HG03108 (cell line): ENCODE measurements around the gene ZFP3.
"Not testable (repeated sequence)": the region's sequence is repeated elsewhere in the genome, so short reads cannot be mapped to it uniquely, and the experiment has no call there.

Experiments
- ATAC-seq: cut with Tn5 transposase; IDR thresholded peaks from one replicate; pipeline ENCODE4 v1.9.1; 2021; ENCODE audit warnings: moderate library complexity; ENCODE audit not compliant: unreplicated experiment

The ZFP3 gene

GRCh38 chr17:5123343-5124124 lies 45.3 kb downstream of the ZFP3 start:
- ATAC-seq, result no peak

GRCh38 chr17:5124125-5124760 lies 46.0 kb downstream of the ZFP3 start:
- ATAC-seq, result not testable (repeated sequence)

- not testable (repeated sequence) for ATAC-seq
Measured at GRCh38 chr17:5124896-5125295, 46.6 kb downstream of the ZFP3 start.

GRCh38 chr17:5126719-5127488 lies 48.6 kb downstream of the ZFP3 start:
- ATAC-seq, result no peak

GRCh38 chr17:5127910-5128309 lies 49.6 kb downstream of the ZFP3 start:
- ATAC-seq, result no peak

- ATAC-seq, result not testable (repeated sequence)
Measured at GRCh38 chr17:5128387-5128786, 50.1 kb downstream of the ZFP3 start.

GRCh38 chr17:5128905-5129535 lies 50.8 kb downstream of the ZFP3 start:
- ATAC-seq, result no peak

- not testable (repeated sequence) for ATAC-seq
Measured at GRCh38 chr17:5129770-5130169, 51.5 kb downstream of the ZFP3 start.

- ATAC-seq, result not testable (repeated sequence)
Measured at GRCh38 chr17:5130261-5130660, 52.0 kb downstream of the ZFP3 start.

- not testable (repeated sequence) for ATAC-seq
Measured at GRCh38 chr17:5130687-5131086, 52.4 kb downstream of the ZFP3 start.

- ATAC-seq, result no peak
Measured at GRCh38 chr17:5131146-5131715, 53.0 kb downstream of the ZFP3 start.

GRCh38 chr17:5131799-5132502 lies 53.7 kb downstream of the ZFP3 start:
- not testable (repeated sequence) for ATAC-seq

- ATAC-seq, result not testable (repeated sequence)
Measured at GRCh38 chr17:5132503-5133225, 54.4 kb downstream of the ZFP3 start.

- ATAC-seq, result no peak
Measured at GRCh38 chr17:5133311-5133710, 55.0 kb downstream of the ZFP3 start.

GRCh38 chr17:5133961-5134360 lies 55.7 kb downstream of the ZFP3 start:
- ATAC-seq, result not testable (repeated sequence)

- not testable (repeated sequence) for ATAC-seq
Measured at GRCh38 chr17:5134571-5134970, 56.3 kb downstream of the ZFP3 start.

- not testable (repeated sequence) for ATAC-seq
Measured at GRCh38 chr17:5135131-5135712, 57.0 kb downstream of the ZFP3 start.

GRCh38 chr17:5135726-5136579 lies 57.7 kb downstream of the ZFP3 start:
- no peak for ATAC-seq
